Immature natural killer cell (primary cell): ENCODE results near the gene CTBP2. TPM values are rescaled to one million over a fixed set of nuclear protein-coding genes. Genes with fewer than 3 reads are reported as not detected.
A peak's percentile ranks its signal among the peaks of the same experiment; 100 is the strongest.

Source experiments
- DNase-seq, 3 donors: peaks; one replicate each; pipeline ENCODE4 v3.0.0; 2022; ENCODE audit warnings: mixed read lengths in 1 of 3
- H3K27ac Mint-ChIP-seq, 6 donors: one replicate each; pipeline ENCODE4 v1.8.0; 2020; ENCODE audit warnings: mixed read lengths in 6 of 6, mild to moderate bottlenecking in 5 of 6, inconsistent platforms in 4 of 6, moderate library complexity in 3 of 6
- H3K27me3 Mint-ChIP-seq, 3 donors: one replicate each; pipeline ENCODE4 v1.8.0; 2020 to 2021; ENCODE audit warnings: low read depth in 3 of 3, mild to moderate bottlenecking in 3 of 3, mixed read lengths in 3 of 3, moderate library complexity in 3 of 3, inconsistent platforms in 1 of 3
- H3K36me3 Mint-ChIP-seq, 3 donors: one replicate each; pipeline ENCODE4 v1.8.0; 2020; ENCODE audit warnings: mixed read lengths in 3 of 3, inconsistent platforms in 2 of 3, mild to moderate bottlenecking in 2 of 3
- H3K4me1 Mint-ChIP-seq, 2 donors: one replicate each; pipeline ENCODE4 v1.8.0; 2020; ENCODE audit warnings: inconsistent platforms in 2 of 2, mild to moderate bottlenecking in 2 of 2, mixed read lengths in 2 of 2, moderate library complexity in 1 of 2
- H3K4me3 Mint-ChIP-seq, 5 donors: one replicate each; pipeline ENCODE4 v1.8.0; 2020; ENCODE audit warnings: mild to moderate bottlenecking in 5 of 5, mixed read lengths in 5 of 5, inconsistent platforms in 3 of 5, moderate library complexity in 3 of 5
- H3K9me3 Mint-ChIP-seq, 6 donors: one replicate each; pipeline ENCODE4 v1.8.0; 2020; ENCODE audit warnings: mild to moderate bottlenecking in 6 of 6, mixed read lengths in 6 of 6, inconsistent platforms in 4 of 6, moderate library complexity in 3 of 6
- polyA plus RNA-seq, 3 donors: library from polyadenylated mRNA; unstranded; fragments of 300-500 nt; fragmentation: Illumina TruSeq; gene quantifications; one replicate each; pipeline ENCODE4 v1.2.3, GENCODE V29; 2021

Gene CTBP2
- polyA plus RNA-seq, 3 donors from 2014 or later, result 89.8 to 154 (median 131) TPM

- peak overlapping the region; percentile 69 to 91 (median 88) for H3K27ac Mint-ChIP-seq
- H3K4me1 Mint-ChIP-seq, result peaks cover 92 to 100% of the 10 kb centered on the region in 2 donors
- H3K27me3 Mint-ChIP-seq, result peaks cover 1 to 5% (median 4%) of the 10 kb centered on the region in 3 donors
- DNase-seq, result no peak
- H3K36me3 Mint-ChIP-seq, result peaks cover 0 to 7% (median 0%) of the 10 kb centered on the region in 3 donors
- peak overlapping the region; percentile 44 to 59 (median 47) for H3K4me3 Mint-ChIP-seq
- no peaks in the 10 kb centered on the region for H3K9me3 Mint-ChIP-seq
These were observed 103.9 kb downstream of the CTBP2 start for GRCh38 chr10:125056161-125057132.

- Mint-ChIP-seq H3K27me3 (peaks cover 1 to 5% (median 1%) of the 10 kb centered on the region in 3 donors), H3K36me3 (peaks cover 0 to 7% (median 0%) of the 10 kb centered on the region in 3 donors), H3K4me3 (peak overlapping the region in 4 of 5 donors; percentile 18 to 43 (median 28)), H3K27ac (peak overlapping the region; percentile 49 to 81 (median 59)), H3K4me1 (peaks cover 92 to 100% of the 10 kb centered on the region in 2 donors), H3K9me3 (no peaks in the 10 kb centered on the region)
- no peak for DNase-seq
These were observed 104.9 kb downstream of the CTBP2 start for GRCh38 chr10:125055446-125055845.

DNA sequence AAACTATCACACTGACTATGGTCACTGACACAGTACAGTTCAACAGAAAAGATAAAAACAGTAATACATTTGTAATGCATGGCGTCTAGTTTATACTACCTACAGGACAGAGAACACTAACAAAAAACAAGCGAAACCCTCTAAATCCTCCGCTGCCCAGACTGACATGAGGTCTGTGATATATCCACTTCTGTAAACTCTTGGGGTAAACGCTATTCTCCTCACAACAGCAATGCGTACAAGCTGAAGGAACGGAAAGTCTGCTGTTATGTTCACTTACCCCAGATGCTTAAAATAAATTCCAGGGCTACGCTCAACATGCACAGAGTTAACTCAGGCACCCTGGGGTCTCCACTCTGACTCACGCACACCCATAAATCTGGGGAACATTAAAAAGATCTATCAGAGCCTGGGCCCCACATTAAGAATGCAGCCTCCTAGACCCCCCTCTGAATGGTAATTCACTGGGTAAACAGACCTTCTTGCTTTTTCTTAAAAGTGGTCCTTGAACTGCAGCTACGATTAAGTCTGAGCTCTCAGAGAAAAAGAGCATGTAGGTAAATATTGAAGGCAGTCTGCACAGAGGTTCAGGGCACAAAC, 105.6 kb downstream of the CTBP2 start:
- DNase-seq, result no peak
- Mint-ChIP-seq H3K4me3 (peak overlapping the region in 4 of 5 donors; percentile 6 to 30 (median 14)), H3K4me1 (peaks cover 92 to 100% of the 10 kb centered on the region in 2 donors), H3K36me3 (peaks cover 0 to 4% (median 0%) of the 10 kb centered on the region in 3 donors), H3K27ac (peak overlapping the region in 5 of 6 donors; percentile 20 to 69 (median 40)), H3K9me3 (no peaks in the 10 kb centered on the region), H3K27me3 (peaks cover 1 to 5% (median 1%) of the 10 kb centered on the region in 3 donors)

DNA sequence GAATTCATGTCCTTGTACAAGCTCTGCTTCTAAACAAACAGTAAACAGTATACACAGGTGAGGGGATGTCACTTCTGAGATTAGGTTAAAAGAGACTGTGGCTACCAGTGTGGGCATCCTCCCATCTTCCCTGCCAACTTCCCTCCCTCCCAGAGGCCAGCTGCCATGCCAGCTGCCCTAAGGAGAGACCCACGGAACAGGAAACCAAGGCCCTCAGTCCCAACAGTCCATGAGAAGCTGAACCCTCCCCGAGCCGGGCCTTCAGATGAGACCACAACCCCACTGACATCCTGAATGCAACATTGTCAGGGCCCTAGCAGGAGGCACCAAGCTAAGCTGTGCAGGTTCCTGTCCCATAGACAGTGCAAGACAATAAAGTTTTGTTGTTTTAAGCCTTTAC, 106.1 kb downstream of the CTBP2 start:
- Mint-ChIP-seq H3K4me1 (peaks cover 94 to 100% of the 10 kb centered on the region in 2 donors), H3K4me3 (peak overlapping the region in 1 of 5 donors; percentile 6), H3K27ac (peak overlapping the region in 3 of 6 donors; percentile 20 to 40 (median 34)), H3K36me3 (no peaks in the 10 kb centered on the region), H3K9me3 (no peaks in the 10 kb centered on the region), H3K27me3 (peaks cover 1 to 5% (median 1%) of the 10 kb centered on the region in 3 donors)
- no peak for DNase-seq

DNA sequence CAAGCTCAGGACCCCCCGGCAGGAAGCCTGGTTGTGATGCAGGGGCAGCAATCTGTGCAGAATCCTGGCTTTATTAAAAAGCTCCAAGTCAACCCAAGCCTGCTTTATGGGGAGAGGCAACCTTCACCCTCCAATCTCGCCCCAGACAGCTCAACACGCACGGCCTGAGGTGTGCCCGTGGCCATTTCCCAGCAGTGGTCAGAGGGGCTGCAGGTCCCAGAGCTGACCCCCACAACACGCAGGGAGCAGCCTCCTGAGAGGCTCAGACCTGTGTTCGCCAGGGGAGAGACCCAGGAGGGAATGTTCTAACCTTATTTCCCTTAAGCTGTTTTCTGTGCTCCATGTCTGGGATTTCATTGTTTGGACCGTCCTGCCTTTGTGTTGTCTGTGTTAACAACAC, 108.2 kb downstream of the CTBP2 start:
- peak overlapping the region in 3 of 6 donors; percentile 28 to 57 (median 52) for H3K27ac Mint-ChIP-seq
- H3K4me1 Mint-ChIP-seq, result peaks cover 92 to 98% of the 10 kb centered on the region in 2 donors
- H3K9me3 Mint-ChIP-seq, result no peaks in the 10 kb centered on the region
- H3K27me3 Mint-ChIP-seq, result peaks cover 0 to 6% (median 5%) of the 10 kb centered on the region in 3 donors
- no peaks in the 10 kb centered on the region for H3K36me3 Mint-ChIP-seq
- H3K4me3 Mint-ChIP-seq, result no peak overlapping the region
- DNase-seq, result no peak

- peaks cover 0 to 5% (median 3%) of the 10 kb centered on the region in 3 donors for H3K27me3 Mint-ChIP-seq
- H3K4me3 Mint-ChIP-seq, result no peak overlapping the region
- peak overlapping the region; percentile 16 to 86 (median 71) for H3K27ac Mint-ChIP-seq
- no peaks in the 10 kb centered on the region for H3K9me3 Mint-ChIP-seq
- H3K4me1 Mint-ChIP-seq, result peaks cover 83 to 96% of the 10 kb centered on the region in 2 donors
- DNase-seq, result no peak
- no peaks in the 10 kb centered on the region for H3K36me3 Mint-ChIP-seq
These were observed 110.0 kb downstream of the CTBP2 start for GRCh38 chr10:125050383-125050782.

DNA sequence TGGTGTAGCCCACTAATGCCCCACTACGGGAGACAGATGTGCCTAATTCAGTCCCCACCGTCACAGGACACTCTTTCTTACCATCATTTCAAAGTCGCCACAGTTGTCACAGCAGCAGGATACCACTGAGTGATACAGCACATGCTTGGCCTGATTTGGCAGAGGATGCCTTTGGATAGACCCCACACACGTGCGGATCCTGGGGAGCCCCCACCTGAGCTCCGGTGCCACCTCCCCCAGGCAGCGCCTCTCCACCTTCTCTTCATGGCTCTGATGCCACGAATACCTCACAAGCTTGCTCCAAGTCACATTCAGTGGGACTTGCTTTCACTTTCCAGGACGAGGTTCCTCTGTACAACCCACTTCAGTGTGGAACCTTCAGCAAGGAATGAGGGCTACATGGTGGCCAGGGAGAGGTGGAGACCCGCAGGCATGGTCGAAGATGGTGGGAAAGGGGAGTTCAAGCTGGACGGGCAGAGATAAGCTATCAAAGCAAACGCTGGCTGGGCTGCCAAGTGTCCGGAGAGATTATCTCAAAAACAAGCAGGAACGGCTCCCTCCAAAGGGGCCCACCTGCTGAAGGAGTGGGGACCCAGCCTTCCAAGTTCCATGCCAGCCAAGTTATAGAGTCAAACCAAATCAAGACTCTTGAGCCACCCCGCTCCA, 111.0 kb downstream of the CTBP2 start:
- H3K4me3 Mint-ChIP-seq, result peak overlapping the region in 2 of 5 donors; percentile 3 to 20
- no peaks in the 10 kb centered on the region for H3K36me3 Mint-ChIP-seq
- H3K27me3 Mint-ChIP-seq, result peaks cover 0 to 7% (median 2%) of the 10 kb centered on the region in 3 donors
- peak overlapping the region; percentile 41 to 86 (median 73) for H3K27ac Mint-ChIP-seq
- DNase-seq, result no peak
- H3K9me3 Mint-ChIP-seq, result no peaks in the 10 kb centered on the region
- H3K4me1 Mint-ChIP-seq, result peaks cover 81 to 94% of the 10 kb centered on the region in 2 donors

GRCh38 chr10:125048094-125048864, 112.1 kb downstream of the CTBP2 start:
- Mint-ChIP-seq H3K4me3 (peak overlapping the region in 2 of 5 donors; percentile 20 to 36), H3K36me3 (no peaks in the 10 kb centered on the region), H3K27me3 (peaks cover 0 to 7% (median 0%) of the 10 kb centered on the region in 3 donors), H3K27ac (peak overlapping the region; percentile 41 to 86 (median 76)), H3K4me1 (peaks cover 82 to 94% of the 10 kb centered on the region in 2 donors), H3K9me3 (no peaks in the 10 kb centered on the region)
- DNase-seq, result peak; percentile 63 to 66 (median 64)

- H3K4me1 Mint-ChIP-seq, result peaks cover 76 to 93% of the 10 kb centered on the region in 2 donors
- H3K4me3 Mint-ChIP-seq, result peak overlapping the region in 1 of 5 donors; percentile 20
- no peaks in the 10 kb centered on the region for H3K36me3 Mint-ChIP-seq
- DNase-seq, result no peak
- H3K27ac Mint-ChIP-seq, result peak overlapping the region in 5 of 6 donors; percentile 16 to 74 (median 53)
- H3K27me3 Mint-ChIP-seq, result peaks cover 0 to 15% (median 0%) of the 10 kb centered on the region in 3 donors
- no peaks in the 10 kb centered on the region for H3K9me3 Mint-ChIP-seq
These were observed 116.3 kb downstream of the CTBP2 start for GRCh38 chr10:125043841-125044658.

DNA sequence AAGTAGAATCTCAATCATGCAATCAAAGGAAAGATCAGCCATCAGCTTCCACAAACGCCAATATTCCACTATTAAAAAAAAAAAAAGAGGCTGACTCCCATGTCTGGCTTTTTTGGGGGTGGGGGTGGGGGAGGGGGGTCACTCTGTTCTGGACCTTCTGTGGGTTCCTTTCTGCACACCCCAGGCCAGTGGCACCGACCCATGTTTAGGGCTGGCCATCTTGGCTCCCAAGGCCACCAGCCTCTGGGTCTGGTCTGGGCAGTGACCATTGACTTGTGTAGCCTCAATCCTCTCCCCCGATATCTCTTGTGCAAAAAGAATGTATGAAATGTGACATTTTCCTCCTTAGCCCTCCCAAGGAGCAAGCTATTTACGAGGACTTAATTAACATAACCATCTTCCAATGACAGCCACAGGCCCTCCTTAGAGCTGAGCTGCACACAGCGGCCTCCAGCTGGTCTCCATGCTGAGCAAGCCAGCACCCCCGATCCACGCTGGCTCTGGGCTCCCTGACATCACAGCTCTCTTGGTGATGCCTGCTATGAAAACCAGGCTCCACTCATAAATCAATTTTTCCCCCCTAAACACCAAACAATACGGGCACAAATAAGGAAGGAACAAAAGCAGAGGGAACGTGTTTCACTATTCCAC, 118.4 kb downstream of the CTBP2 start:
- Mint-ChIP-seq H3K4me3 (peak overlapping the region in 1 of 5 donors; percentile 19), H3K4me1 (peaks cover 78 to 95% of the 10 kb centered on the region in 2 donors), H3K27ac (peak overlapping the region; percentile 49 to 71 (median 62)), H3K27me3 (peaks cover 0 to 14% (median 0%) of the 10 kb centered on the region in 3 donors), H3K36me3 (no peaks in the 10 kb centered on the region), H3K9me3 (no peaks in the 10 kb centered on the region)
- no peak for DNase-seq

DNA sequence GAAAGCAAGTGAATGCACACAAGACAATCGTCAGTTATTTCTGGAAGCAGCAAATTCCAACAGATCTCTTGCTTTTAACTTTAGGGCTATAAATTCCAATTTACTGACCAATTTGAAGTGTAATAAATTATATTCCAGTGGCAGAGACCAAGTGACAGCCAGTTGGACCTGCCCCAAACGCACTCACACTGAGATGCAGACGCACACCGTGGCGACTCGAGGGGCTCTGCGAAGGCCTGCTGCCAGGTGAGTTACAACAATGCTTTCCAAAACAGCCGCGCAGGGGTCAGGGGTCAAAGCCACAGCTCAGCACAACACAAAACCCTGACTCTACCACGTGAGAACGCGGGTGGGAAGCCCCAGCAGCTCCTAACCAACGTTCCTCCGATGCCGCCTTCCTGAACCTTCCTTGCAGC, 121.0 kb downstream of the CTBP2 start:
- Mint-ChIP-seq H3K27me3 (peaks cover 0 to 18% (median 0%) of the 10 kb centered on the region in 3 donors), H3K4me3 (peak overlapping the region in 1 of 5 donors; percentile 27), H3K4me1 (peaks cover 88 to 99% of the 10 kb centered on the region in 2 donors), H3K36me3 (no peaks in the 10 kb centered on the region), H3K9me3 (no peaks in the 10 kb centered on the region), H3K27ac (peak overlapping the region in 4 of 6 donors; percentile 18 to 65 (median 40))
- no peak for DNase-seq
